ENCODE data around the gene TEX12.

The TEX12 gene

GRCh38 chr11:112167145-112167544 lies at the start of gene TEX12:
TEX12 (plus strand) TSS chr11:112167372; CDS start chr11:112169269, 1,897 bp downstream.
- no peaks in the 10 kb centered on the region for H3K36me3 ChIP-seq (ENCODE audit: control insufficient read depth, insufficient read depth, low read length)
- DNase-seq (ENCODE audit: low read depth, low spot score): no peak
- no peak within 1 kb of the TSS for H3K4me3 ChIP-seq (ENCODE audit: low read length)
- no peak within 1 kb of the TSS for H3K27ac ChIP-seq (ENCODE audit: low read length)
- H3K4me1 ChIP-seq (ENCODE audit: control insufficient read depth, insufficient read depth, low read length): 0 out of 2 replicates have a peak, but pooled peaks cover 1% of the 10 kb centered on the region
- H3K27me3 ChIP-seq (ENCODE audit: control insufficient read depth, insufficient read depth, low read length): no peaks in the 10 kb centered on the region
- H3K9me3 ChIP-seq (ENCODE audit: control insufficient read depth, insufficient read depth, low read length): no peaks in the 10 kb centered on the region
- WGBS (ENCODE audit: insufficient coverage, insufficient read length): no CpG with 5 or more reads among the region's 25 CpGs

GRCh38 chr11:112118176-112118575 lies 49.0 kb upstream of the TEX12 start:
- no peaks in the 10 kb centered on the region for H3K9me3 ChIP-seq (ENCODE audit: control insufficient read depth, insufficient read depth, low read length)
- H3K27me3 ChIP-seq (ENCODE audit: control insufficient read depth, insufficient read depth, low read length): no peaks in the 10 kb centered on the region
- no peaks in the 10 kb centered on the region for H3K36me3 ChIP-seq (ENCODE audit: control insufficient read depth, insufficient read depth, low read length)
- DNase-seq (ENCODE audit: low read depth, low spot score): no peak
- no peaks in the 10 kb centered on the region for H3K4me1 ChIP-seq (ENCODE audit: control insufficient read depth, insufficient read depth, low read length)
- no peak overlapping the region for H3K4me3 ChIP-seq (ENCODE audit: low read length)
- no CpG with 5 or more reads among the region's 2 CpGs for WGBS (ENCODE audit: insufficient coverage, insufficient read length)
- H3K27ac ChIP-seq (ENCODE audit: low read length): no peak overlapping the region

GRCh38 chr11:112121981-112122615 lies 45.1 kb upstream of the TEX12 start:
- Histone ChIP-seq H3K27me3 (ENCODE audit: control insufficient read depth, insufficient read depth, low read length) (no peaks in the 10 kb centered on the region), H3K9me3 (ENCODE audit: control insufficient read depth, insufficient read depth, low read length) (no peaks in the 10 kb centered on the region), H3K36me3 (ENCODE audit: control insufficient read depth, insufficient read depth, low read length) (no peaks in the 10 kb centered on the region), H3K4me1 (ENCODE audit: control insufficient read depth, insufficient read depth, low read length) (no peaks in the 10 kb centered on the region), H3K27ac (ENCODE audit: low read length) (no peak overlapping the region), H3K4me3 (ENCODE audit: low read length) (no peak overlapping the region)
- DNase-seq (ENCODE audit: low read depth, low spot score): no peak
- no CpG with 5 or more reads among the region's 5 CpGs for WGBS (ENCODE audit: insufficient coverage, insufficient read length)

- H3K4me1 ChIP-seq (ENCODE audit: control insufficient read depth, insufficient read depth, low read length): no peaks in the 10 kb centered on the region
- WGBS (ENCODE audit: insufficient coverage, insufficient read length): no CpG with 5 or more reads among the region's 4 CpGs
Observed at GRCh38 chr11:112123129-112123528, 44.0 kb upstream of the TEX12 start.

GRCh38 chr11:112127056-112127455 lies 40.1 kb upstream of the TEX12 start:
- no peaks in the 10 kb centered on the region for H3K9me3 ChIP-seq (ENCODE audit: control insufficient read depth, insufficient read depth, low read length)
- H3K4me3 ChIP-seq (ENCODE audit: low read length): no peak overlapping the region
- no peaks in the 10 kb centered on the region for H3K27me3 ChIP-seq (ENCODE audit: control insufficient read depth, insufficient read depth, low read length)
- DNase-seq (ENCODE audit: low read depth, low spot score): no peak
- H3K36me3 ChIP-seq (ENCODE audit: control insufficient read depth, insufficient read depth, low read length): no peaks in the 10 kb centered on the region
- no peaks in the 10 kb centered on the region for H3K4me1 ChIP-seq (ENCODE audit: control insufficient read depth, insufficient read depth, low read length)
- no CpG with 5 or more reads among the region's 2 CpGs for WGBS (ENCODE audit: insufficient coverage, insufficient read length)
- H3K27ac ChIP-seq (ENCODE audit: low read length): no peak overlapping the region

More at GRCh38 chr11:112123129-112123528, 44.0 kb upstream of the TEX12 start:
- H3K9me3 ChIP-seq (ENCODE audit: control insufficient read depth, insufficient read depth, low read length): no peaks in the 10 kb centered on the region
- DNase-seq (ENCODE audit: low read depth, low spot score): no peak
- H3K27ac ChIP-seq (ENCODE audit: low read length): no peak overlapping the region
- H3K36me3 ChIP-seq (ENCODE audit: control insufficient read depth, insufficient read depth, low read length): no peaks in the 10 kb centered on the region
- no peak overlapping the region for H3K4me3 ChIP-seq (ENCODE audit: low read length)
- no peaks in the 10 kb centered on the region for H3K27me3 ChIP-seq (ENCODE audit: control insufficient read depth, insufficient read depth, low read length)

- Histone ChIP-seq H3K27ac (ENCODE audit: low read length) (no peak overlapping the region), H3K36me3 (ENCODE audit: control insufficient read depth, insufficient read depth, low read length) (no peaks in the 10 kb centered on the region), H3K27me3 (ENCODE audit: control insufficient read depth, insufficient read depth, low read length) (no peaks in the 10 kb centered on the region), H3K9me3 (ENCODE audit: control insufficient read depth, insufficient read depth, low read length) (peaks cover 1% of the 10 kb centered on the region; the same call in 1 of the 2 replicates), H3K4me3 (ENCODE audit: low read length) (no peak overlapping the region), H3K4me1 (ENCODE audit: control insufficient read depth, insufficient read depth, low read length) (no peaks in the 10 kb centered on the region)
- WGBS (ENCODE audit: insufficient coverage, insufficient read length): no CpG with 5 or more reads among the region's 3 CpGs
- no peak for DNase-seq (ENCODE audit: low read depth, low spot score)
Observed at GRCh38 chr11:112128483-112129121, 38.6 kb upstream of the TEX12 start.

- no CpG with 5 or more reads among the region's 5 CpGs for WGBS (ENCODE audit: insufficient coverage, insufficient read length)
Observed at GRCh38 chr11:112129656-112130055, 37.5 kb upstream of the TEX12 start.

GRCh38 chr11:112132737-112133136 lies 34.4 kb upstream of the TEX12 start:
- no peaks in the 10 kb centered on the region for H3K36me3 ChIP-seq (ENCODE audit: control insufficient read depth, insufficient read depth, low read length)
- H3K9me3 ChIP-seq (ENCODE audit: control insufficient read depth, insufficient read depth, low read length): peaks cover 1% of the 10 kb centered on the region; the same call in 1 of the 2 replicates
- DNase-seq (ENCODE audit: low read depth, low spot score): no peak
- WGBS (ENCODE audit: insufficient coverage, insufficient read length): no CpG with 5 or more reads among the region's 2 CpGs
- H3K27ac ChIP-seq (ENCODE audit: low read length): no peak overlapping the region
- no peaks in the 10 kb centered on the region for H3K4me1 ChIP-seq (ENCODE audit: control insufficient read depth, insufficient read depth, low read length)
- no peaks in the 10 kb centered on the region for H3K27me3 ChIP-seq (ENCODE audit: control insufficient read depth, insufficient read depth, low read length)
- H3K4me3 ChIP-seq (ENCODE audit: low read length): no peak overlapping the region

More at GRCh38 chr11:112129656-112130055, 37.5 kb upstream of the TEX12 start:
- Histone ChIP-seq H3K9me3 (ENCODE audit: control insufficient read depth, insufficient read depth, low read length) (peaks cover 1% of the 10 kb centered on the region; the same call in 1 of the 2 replicates), H3K4me1 (ENCODE audit: control insufficient read depth, insufficient read depth, low read length) (no peaks in the 10 kb centered on the region), H3K27me3 (ENCODE audit: control insufficient read depth, insufficient read depth, low read length) (no peaks in the 10 kb centered on the region), H3K4me3 (ENCODE audit: low read length) (no peak overlapping the region), H3K27ac (ENCODE audit: low read length) (no peak overlapping the region), H3K36me3 (ENCODE audit: control insufficient read depth, insufficient read depth, low read length) (no peaks in the 10 kb centered on the region)
- no peak for DNase-seq (ENCODE audit: low read depth, low spot score)

GRCh38 chr11:112134473-112134872 lies 32.7 kb upstream of the TEX12 start:
- no peak overlapping the region for H3K4me3 ChIP-seq (ENCODE audit: low read length)
- no peaks in the 10 kb centered on the region for H3K36me3 ChIP-seq (ENCODE audit: control insufficient read depth, insufficient read depth, low read length)
- H3K27ac ChIP-seq (ENCODE audit: low read length): no peak overlapping the region
- H3K27me3 ChIP-seq (ENCODE audit: control insufficient read depth, insufficient read depth, low read length): no peaks in the 10 kb centered on the region
- no CpG with 5 or more reads among the region's 4 CpGs for WGBS (ENCODE audit: insufficient coverage, insufficient read length)
- DNase-seq (ENCODE audit: low read depth, low spot score): no peak
- no peaks in the 10 kb centered on the region for H3K4me1 ChIP-seq (ENCODE audit: control insufficient read depth, insufficient read depth, low read length)
- peaks cover 1% of the 10 kb centered on the region; the same call in 1 of the 2 replicates for H3K9me3 ChIP-seq (ENCODE audit: control insufficient read depth, insufficient read depth, low read length)

- no CpG with 5 or more reads among the region's 3 CpGs for WGBS (ENCODE audit: insufficient coverage, insufficient read length)
- H3K9me3 ChIP-seq (ENCODE audit: control insufficient read depth, insufficient read depth, low read length): no peaks in the 10 kb centered on the region
- no peak for DNase-seq (ENCODE audit: low read depth, low spot score)
- no peaks in the 10 kb centered on the region for H3K36me3 ChIP-seq (ENCODE audit: control insufficient read depth, insufficient read depth, low read length)
- H3K4me3 ChIP-seq (ENCODE audit: low read length): no peak overlapping the region
- no peak overlapping the region for H3K27ac ChIP-seq (ENCODE audit: low read length)
- no peaks in the 10 kb centered on the region for H3K27me3 ChIP-seq (ENCODE audit: control insufficient read depth, insufficient read depth, low read length)
- no peaks in the 10 kb centered on the region for H3K4me1 ChIP-seq (ENCODE audit: control insufficient read depth, insufficient read depth, low read length)
Observed at GRCh38 chr11:112143597-112143996, 23.6 kb upstream of the TEX12 start.

Data from iPS DF 6.9 (cell line).